Chondrocyte (in vitro differentiated cells): ENCODE results near the gene ZNF107. TPM values are rescaled to one million over a fixed set of nuclear protein-coding genes. Genes with fewer than 3 reads are reported as not detected.

Experiments used
- DNase-seq: peaks from one replicate; pipeline ENCODE4 v3.0.0; 2021; ENCODE audit warnings: mixed read lengths, low spot score
- H3K27ac Mint-ChIP-seq: one replicate; pipeline ENCODE4 v1.8.0; 2021; ENCODE audit warnings: mild to moderate bottlenecking, moderate library complexity, mixed read lengths; ENCODE audit not compliant: unreplicated experiment
- H3K27me3 Mint-ChIP-seq: 2 replicates; pipeline ENCODE4 v1.8.0; 2021; ENCODE audit warnings: low read depth, mixed read lengths
- H3K36me3 Mint-ChIP-seq: 2 replicates; pipeline ENCODE4 v1.8.0; 2021; ENCODE audit warnings: low read depth, mixed read lengths
- H3K4me1 Mint-ChIP-seq: 2 replicates; pipeline ENCODE4 v1.8.0; 2021; ENCODE audit warnings: low read depth, mild to moderate bottlenecking, mixed read lengths
- H3K4me3 Mint-ChIP-seq: one replicate; pipeline ENCODE4 v1.8.0; 2021; ENCODE audit warnings: mild to moderate bottlenecking, moderate library complexity, mixed read lengths; ENCODE audit not compliant: unreplicated experiment
- H3K9me3 Mint-ChIP-seq: 2 replicates; pipeline ENCODE4 v1.8.0; 2021; ENCODE audit warnings: low read depth, mixed read lengths
- total RNA-seq: library from RNA; stranded (reverse); gene quantifications from 3 replicates; pipeline ENCODE4 v1.2.1, GENCODE V29; 2021
- TF ChIP-seq, protein P1 (sequence below): fragments of 200-600 bp; sonication (generic); IDR thresholded peaks from 2 replicates; pipeline ENCODE4 v1.5.0; 2021; ENCODE audit warnings: antibody characterized with exemption, mild to moderate bottlenecking, moderate library complexity

Gene ZNF107
- total RNA-seq, 1 donor from 2014 or later = 1.9 TPM

DNA sequence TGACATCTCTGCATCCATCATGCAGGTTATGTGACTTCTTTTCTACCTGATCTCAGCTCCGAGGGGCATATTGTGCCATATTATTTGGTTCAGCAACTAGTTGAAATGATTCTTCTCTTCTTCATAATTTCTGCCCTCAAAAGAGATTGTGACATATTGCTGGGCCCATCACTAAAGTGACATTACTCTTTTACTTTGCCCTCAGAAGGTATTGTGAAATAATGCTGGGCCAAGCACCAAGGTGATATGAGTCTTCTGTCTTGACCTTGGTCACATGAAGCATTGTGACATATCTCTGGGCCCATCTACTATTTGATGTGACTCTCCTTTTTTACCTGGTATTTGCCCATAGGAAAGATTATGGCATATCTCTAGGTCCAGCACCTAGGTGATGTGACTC lies 33.9 kb upstream of the ZNF107 start:
- no peak overlapping the region for H3K4me3 Mint-ChIP-seq
- peaks cover 21% of the 10 kb centered on the region for H3K9me3 Mint-ChIP-seq
- TF ChIP-seq, protein P1, sequence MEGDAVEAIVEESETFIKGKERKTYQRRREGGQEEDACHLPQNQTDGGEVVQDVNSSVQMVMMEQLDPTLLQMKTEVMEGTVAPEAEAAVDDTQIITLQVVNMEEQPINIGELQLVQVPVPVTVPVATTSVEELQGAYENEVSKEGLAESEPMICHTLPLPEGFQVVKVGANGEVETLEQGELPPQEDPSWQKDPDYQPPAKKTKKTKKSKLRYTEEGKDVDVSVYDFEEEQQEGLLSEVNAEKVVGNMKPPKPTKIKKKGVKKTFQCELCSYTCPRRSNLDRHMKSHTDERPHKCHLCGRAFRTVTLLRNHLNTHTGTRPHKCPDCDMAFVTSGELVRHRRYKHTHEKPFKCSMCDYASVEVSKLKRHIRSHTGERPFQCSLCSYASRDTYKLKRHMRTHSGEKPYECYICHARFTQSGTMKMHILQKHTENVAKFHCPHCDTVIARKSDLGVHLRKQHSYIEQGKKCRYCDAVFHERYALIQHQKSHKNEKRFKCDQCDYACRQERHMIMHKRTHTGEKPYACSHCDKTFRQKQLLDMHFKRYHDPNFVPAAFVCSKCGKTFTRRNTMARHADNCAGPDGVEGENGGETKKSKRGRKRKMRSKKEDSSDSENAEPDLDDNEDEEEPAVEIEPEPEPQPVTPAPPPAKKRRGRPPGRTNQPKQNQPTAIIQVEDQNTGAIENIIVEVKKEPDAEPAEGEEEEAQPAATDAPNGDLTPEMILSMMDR = no peak
- no peaks in the 10 kb centered on the region for H3K4me1 Mint-ChIP-seq
- H3K36me3 Mint-ChIP-seq = no peaks in the 10 kb centered on the region
- DNase-seq = no peak
- H3K27me3 Mint-ChIP-seq = no peaks in the 10 kb centered on the region
- no peak overlapping the region for H3K27ac Mint-ChIP-seq

DNA sequence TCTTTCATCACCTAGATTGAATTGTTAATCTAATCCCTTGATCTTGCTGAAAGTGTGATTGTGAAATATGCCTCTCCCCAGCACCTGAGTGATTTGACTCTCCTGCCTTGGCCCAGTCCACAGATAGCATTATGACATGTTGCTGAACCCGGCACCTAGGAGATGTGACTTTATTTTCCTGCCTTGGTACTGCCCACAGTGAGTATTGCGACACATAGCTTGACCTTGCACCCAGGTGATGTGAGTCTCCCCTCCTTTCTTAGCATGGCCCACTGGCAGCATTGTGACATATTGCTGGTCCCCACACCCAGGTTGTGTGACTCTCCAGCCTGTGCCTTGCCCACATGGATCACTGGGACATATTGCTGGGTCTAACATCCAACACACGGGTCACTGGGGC lies 32.5 kb upstream of the ZNF107 start:
- TF ChIP-seq, protein P1 = no peak
- H3K27me3 Mint-ChIP-seq = no peaks in the 10 kb centered on the region
- DNase-seq = no peak
- H3K36me3 Mint-ChIP-seq = no peaks in the 10 kb centered on the region
- H3K4me1 Mint-ChIP-seq = no peaks in the 10 kb centered on the region
- H3K4me3 Mint-ChIP-seq = no peak overlapping the region
- no peak overlapping the region for H3K27ac Mint-ChIP-seq
- H3K9me3 Mint-ChIP-seq = peaks cover 20% of the 10 kb centered on the region

DNA sequence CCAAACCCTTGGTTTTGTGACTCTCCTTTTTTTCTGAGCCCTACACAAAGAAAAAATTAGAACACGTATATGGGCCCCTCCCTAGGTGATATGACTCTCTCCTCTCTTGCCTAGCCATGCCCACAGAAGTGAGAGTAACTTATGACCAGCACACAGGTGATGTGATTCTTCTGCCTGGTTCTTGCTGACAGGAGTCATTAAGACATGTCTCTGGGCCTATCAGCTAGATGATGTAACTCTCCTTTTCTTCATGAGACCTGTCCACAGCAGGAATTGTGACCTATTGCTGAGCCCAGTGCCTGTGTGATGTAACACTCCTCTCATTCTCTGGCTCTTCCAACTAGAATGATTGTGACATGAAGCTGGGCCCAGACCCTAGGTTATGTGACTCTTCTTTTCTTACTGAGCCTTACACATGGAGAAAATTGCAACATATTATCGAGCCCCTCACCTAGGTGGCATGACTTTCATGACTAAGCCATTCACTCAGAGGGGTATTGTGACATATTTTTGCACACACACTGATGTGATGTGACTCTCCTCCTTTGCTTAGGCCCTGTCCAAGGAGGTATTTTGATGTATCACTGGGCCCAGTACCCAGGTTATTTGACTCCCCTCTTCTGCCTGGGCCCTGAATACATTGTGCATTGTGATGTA lies 31.4 kb upstream of the ZNF107 start:
- no peak for DNase-seq
- no peak overlapping the region for H3K4me3 Mint-ChIP-seq
- H3K9me3 Mint-ChIP-seq = peaks cover 26% of the 10 kb centered on the region
- H3K27ac Mint-ChIP-seq = no peak overlapping the region
- H3K36me3 Mint-ChIP-seq = no peaks in the 10 kb centered on the region
- TF ChIP-seq, protein P1 = no peak
- H3K27me3 Mint-ChIP-seq = no peaks in the 10 kb centered on the region
- no peaks in the 10 kb centered on the region for H3K4me1 Mint-ChIP-seq

DNA sequence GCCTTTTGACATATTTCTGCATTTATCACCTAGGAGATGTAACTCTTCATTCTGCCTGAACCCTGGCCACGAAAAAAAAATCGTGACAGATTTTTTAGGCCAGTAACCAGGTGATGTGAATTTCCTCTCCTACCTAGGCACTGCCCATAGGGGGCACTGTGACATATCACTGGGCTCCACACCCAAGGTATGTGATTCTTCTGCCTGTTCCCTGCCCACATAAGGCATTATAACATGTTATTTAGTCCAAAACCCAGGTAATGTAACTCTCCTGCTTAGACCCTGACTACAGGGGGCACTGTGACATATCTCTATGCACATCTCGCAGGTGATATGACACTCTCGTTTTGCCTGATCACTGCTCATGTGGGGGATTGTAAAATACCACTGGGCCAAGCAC lies 29.5 kb upstream of the ZNF107 start:
- H3K4me3 Mint-ChIP-seq = no peak overlapping the region
- H3K4me1 Mint-ChIP-seq = no peaks in the 10 kb centered on the region
- no peaks in the 10 kb centered on the region for H3K36me3 Mint-ChIP-seq
- TF ChIP-seq, protein P1 = peak; percentile 34
- DNase-seq = no peak
- H3K27me3 Mint-ChIP-seq = no peaks in the 10 kb centered on the region
- H3K9me3 Mint-ChIP-seq = peaks cover 35% of the 10 kb centered on the region
- H3K27ac Mint-ChIP-seq = no peak overlapping the region

DNA sequence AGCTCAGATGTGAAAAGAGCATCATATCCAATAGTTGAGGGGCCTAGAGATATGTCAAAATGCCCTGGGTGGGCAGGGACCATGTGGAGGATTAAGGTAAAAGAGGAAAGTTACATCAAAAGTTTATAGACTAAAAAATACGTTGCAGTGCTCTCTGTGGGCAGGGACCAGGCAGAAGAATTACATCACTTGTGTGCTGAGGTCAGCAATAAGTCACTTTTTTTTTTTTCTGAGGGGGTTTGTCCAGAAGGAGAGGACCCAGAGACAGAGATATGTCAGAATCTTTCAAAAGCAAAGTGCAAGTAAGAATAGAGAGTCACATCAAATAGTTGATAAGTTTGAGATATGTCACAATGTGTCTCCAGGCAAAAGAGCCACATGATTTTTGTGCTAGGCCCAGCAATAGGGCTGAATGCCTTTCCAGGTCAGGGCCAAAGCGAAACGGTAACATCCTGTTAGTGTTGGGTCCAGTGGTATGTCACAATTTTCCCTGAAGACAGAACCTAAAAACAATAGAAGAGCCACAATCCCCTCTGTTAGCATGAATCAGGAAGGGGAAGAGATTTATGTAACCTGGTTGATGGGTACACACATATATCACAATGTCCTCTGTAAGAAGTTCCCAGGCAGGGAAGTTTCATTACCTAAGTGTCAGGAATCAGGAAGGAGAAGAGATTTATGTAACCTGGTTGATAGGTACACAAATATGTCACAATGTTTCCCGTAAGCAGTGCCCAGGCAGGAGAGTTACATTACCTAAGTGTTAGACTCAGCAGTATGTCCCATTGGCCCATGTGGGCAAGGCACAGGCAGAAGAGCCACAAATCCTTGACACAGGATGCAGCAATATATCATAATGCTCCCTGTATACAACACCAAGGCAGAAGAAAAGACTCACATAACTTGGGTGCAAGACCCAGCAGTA lies 28.1 kb upstream of the ZNF107 start:
- H3K4me3 Mint-ChIP-seq = no peak overlapping the region

More for the DNA sequence above, 28.1 kb upstream of the ZNF107 start:
- TF ChIP-seq, protein P1 = no peak
- no peak for DNase-seq
- no peaks in the 10 kb centered on the region for H3K27me3 Mint-ChIP-seq
- no peak overlapping the region for H3K27ac Mint-ChIP-seq
- H3K9me3 Mint-ChIP-seq = peaks cover 38% of the 10 kb centered on the region
- H3K4me1 Mint-ChIP-seq = no peaks in the 10 kb centered on the region
- H3K36me3 Mint-ChIP-seq = no peaks in the 10 kb centered on the region
